Motor neuron (in vitro differentiated cells): ENCODE results near the gene ZNF184. TPM values are rescaled to one million over a fixed set of nuclear protein-coding genes. Genes with fewer than 3 reads are reported as not detected.

Experiments
- ATAC-seq, 8 experiments: fragments of 200-7000 bp; cut with Tn5 transposase; replicated peaks in 6 of 8; 2 replicates each; pipeline ENCODE4 v1.8.0; 2021; ENCODE audit warnings: mild to moderate bottlenecking in 8 of 8, moderate library complexity in 8 of 8
- H3K27ac ChIP-seq, 2 donors: fragments of 250-450 bp; sonication (Bioruptor Pico); 2 replicates each; pipeline ENCODE4 v1.9.0; 2021; ENCODE audit warnings: antibody characterized with exemption in 2 of 2, mild to moderate bottlenecking in 2 of 2, moderate library complexity in 1 of 2
- H3K4me1 ChIP-seq, 2 donors: fragments of 250-450 bp; sonication (Bioruptor Pico); replicated peaks in 1 of 2; 2 replicates each; pipeline ENCODE4 v1.6.1; 2021; ENCODE audit warnings: antibody characterized with exemption in 2 of 2, mild to moderate bottlenecking in 2 of 2, moderate library complexity in 1 of 2
- H3K4me3 ChIP-seq, 5 donors: fragments of 250-450 bp; sonication (Bioruptor Pico); 2 replicates each; pipeline ENCODE4 v1.9.0; 2021; ENCODE audit warnings: antibody characterized with exemption in 5 of 5, mild to moderate bottlenecking in 5 of 5, moderate library complexity in 4 of 5
- WGBS, 10 experiments: fragments of 450-650 bp; shearing (Covaris generic); methylation state at CpG; one replicate each; pipeline ENCODE4 v1.0.0; 2022; 5-methylcytosine and 5-hydroxymethylcytosine counted together
- in situ Hi-C, 9 experiments: fragments of 400-800 bp; cut with MboI; loops; one replicate each; pipeline ENCODE4 v1.15.0; 2021; ENCODE audit warnings: low sequenced_read_pairs in 9 of 9, low pct_unique_long_range_greater_than_20kb in 2 of 9; ENCODE audit not compliant: unreplicated experiment in 9 of 9
- total RNA-seq, 8 experiments: library from RNA; unstranded; fragments of 300-600 nt; gene quantifications; 2 replicates each; pipeline versions ENCODE4 v1.2.3 to v1.2.4, GENCODE V29; 2022

Gene ZNF184
- total RNA-seq, 8 experiments from 2014 or later, result 5.0 to 17.7 (median 13.7) TPM

- Histone ChIP-seq H3K27ac (no peak overlapping the region), H3K4me1 (no peaks in the 10 kb centered on the region), H3K4me3 (peak overlapping the region; percentile 29 to 54 (median 39))
- in situ Hi-C loops, result loop anchor here in 1 of 9 experiments (25.0 kb wide), 2 partner anchors 260 to 315 kb away; no protein-coding TSS in a partner anchor
- ATAC-seq, result peak; percentile 57 to 70 (median 66)
- 0 to 4% (median 1%) methylated on average over 1 to 33 of the region's 33 CpGs for WGBS, 10 experiments
These were observed 29.9 kb upstream of the ZNF184 start for GRCh38 chr6:27502508-27503435.

GRCh38 chr6:27501187-27501586, 28.3 kb upstream of the ZNF184 start:
- ATAC-seq, result no peak
- H3K4me3 ChIP-seq, result no peak overlapping the region
- 43 to 88% (median 73%) methylated on average over 1 to 2 of the region's 2 CpGs for whole genome bisulfite sequencing, 10 experiments
- H3K4me1 ChIP-seq, result no peaks in the 10 kb centered on the region
- no peak overlapping the region for H3K27ac ChIP-seq
- in situ Hi-C loops, result loop anchor here in 1 of 9 experiments (25.0 kb wide), 2 partner anchors 261 to 314 kb away; no protein-coding TSS in a partner anchor

GRCh38 chr6:27500177-27500576, 27.3 kb upstream of the ZNF184 start:
- in situ Hi-C loops, result loop anchor here in 1 of 9 experiments (25.0 kb wide), 2 partner anchors 262 to 313 kb away; no protein-coding TSS in a partner anchor
- WGBS, 10 experiments, result 0 to 38% (median 0%) methylated on average over 1 to 2 of the region's 2 CpGs; no CpG with 5 or more reads in 5 of the 10 experiments
- ATAC-seq, result no peak
- no peak overlapping the region for H3K4me3 ChIP-seq
- no peak overlapping the region for H3K27ac ChIP-seq
- H3K4me1 ChIP-seq, result peaks cover 0 to 6% of the 10 kb centered on the region in 2 donors

- Histone ChIP-seq H3K4me1 (peaks cover 6 to 10% of the 10 kb centered on the region in 2 donors), H3K4me3 (peak overlapping the region; percentile 36 to 53 (median 46)), H3K27ac (no peak overlapping the region)
- in situ Hi-C loops, result loop anchor here in 1 of 9 experiments (25.0 kb wide), 1 partner anchor 333 kb away; no protein-coding TSS in a partner anchor
- peak; percentile 7 to 96 (median 82) for ATAC-seq
- WGBS, 10 experiments, result 0 to 12% (median 6%) methylated on average over 4 to 22 of the region's 34 CpGs; no CpG with 5 or more reads in 3 of the 10 experiments
These were observed 22.7 kb upstream of the ZNF184 start for GRCh38 chr6:27495386-27496135.

GRCh38 chr6:27494987-27495385, 22.1 kb upstream of the ZNF184 start:
- in situ Hi-C loops, result loop anchor here in 1 of 9 experiments (25.0 kb wide), 1 partner anchor 333 kb away; no protein-coding TSS in a partner anchor
- Histone ChIP-seq H3K4me1 (peaks cover 6 to 10% of the 10 kb centered on the region in 2 donors), H3K4me3 (peak overlapping the region; percentile 36 to 53 (median 46)), H3K27ac (no peak overlapping the region)
- WGBS, 10 experiments, result 0 to 17% (median 2%) methylated on average over 2 to 7 of the region's 7 CpGs; no CpG with 5 or more reads in 1 of the 10 experiments
- no peak for ATAC-seq

- Histone ChIP-seq H3K27ac (no peak overlapping the region), H3K4me1 (peaks cover 6 to 10% of the 10 kb centered on the region in 2 donors), H3K4me3 (no peak overlapping the region)
- in situ Hi-C loops, result loop anchor here in 1 of 9 experiments (25.0 kb wide), 1 partner anchor 332 kb away; no protein-coding TSS in a partner anchor
- 0 to 40% (median 10%) methylated on average over 1 of the region's 1 CpG; no CpG with 5 or more reads in 1 of the 10 experiments for WGBS, 10 experiments
- no peak for ATAC-seq
These were observed 21.2 kb upstream of the ZNF184 start for GRCh38 chr6:27494103-27494502.

GRCh38 chr6:27492631-27493190, 19.8 kb upstream of the ZNF184 start:
- ATAC-seq, result peak in 5 of 8 experiments; percentile 67 to 94 (median 77)
- no peak overlapping the region for H3K27ac ChIP-seq
- 0 to 80% (median 20%) methylated on average over 1 to 2 of the region's 2 CpGs; no CpG with 5 or more reads in 1 of the 10 experiments for WGBS, 10 experiments
- H3K4me3 ChIP-seq, result no peak overlapping the region
- peaks cover 6 to 10% of the 10 kb centered on the region in 2 donors for H3K4me1 ChIP-seq
- in situ Hi-C loops, result loop anchor here in 1 of 9 experiments (25.0 kb wide), 1 partner anchor 330 kb away; no protein-coding TSS in a partner anchor

- Histone ChIP-seq H3K4me3 (peak overlapping the region; percentile 43 to 67 (median 61)), H3K27ac (peak overlapping the region; percentile 44 to 75)
- in situ Hi-C loops, result loop anchor here in 1 of 9 experiments (25.0 kb wide), 1 partner anchor 317 kb away; no protein-coding TSS in a partner anchor
These were observed 6.6 kb upstream of the ZNF184 start for GRCh38 chr6:27479319-27480182.

GRCh38 chr6:27478706-27479318, 5.9 kb upstream of the ZNF184 start:
- WGBS, 10 experiments, result 0 to 5% (median 1%) methylated on average over 2 to 28 of the region's 28 CpGs; no CpG with 5 or more reads in 1 of the 10 experiments
- Histone ChIP-seq H3K4me1 (no peaks in the 10 kb centered on the region), H3K27ac (peak overlapping the region; percentile 44 to 75), H3K4me3 (peak overlapping the region; percentile 43 to 67 (median 61))
- in situ Hi-C loops, result loop anchor here in 1 of 9 experiments (25.0 kb wide), 1 partner anchor 317 kb away; no protein-coding TSS in a partner anchor
- ATAC-seq, result peak; percentile 82 to 87 (median 86)

More at GRCh38 chr6:27479319-27480182, 6.6 kb upstream of the ZNF184 start:
- peak; percentile 63 to 84 (median 77) for ATAC-seq
- 2 to 28% (median 5%) methylated on average over 6 to 28 of the region's 33 CpGs for WGBS, 10 experiments
- no peaks in the 10 kb centered on the region for H3K4me1 ChIP-seq

GRCh38 chr6:27478141-27478705, 5.3 kb upstream of the ZNF184 start:
- peak in 6 of 8 experiments; percentile 24 to 51 (median 48) for ATAC-seq
- H3K27ac ChIP-seq, result peak overlapping the region in 1 of 2 donors; percentile 12

More at GRCh38 chr6:27478141-27478705, 5.3 kb upstream of the ZNF184 start:
- in situ Hi-C loops, result loop anchor here in 1 of 9 experiments (25.0 kb wide), 1 partner anchor 316 kb away; no protein-coding TSS in a partner anchor
- Histone ChIP-seq H3K4me3 (peak overlapping the region; percentile 43 to 67 (median 61)), H3K4me1 (no peaks in the 10 kb centered on the region)
- WGBS, 10 experiments, result 10 to 34% (median 21%) methylated on average over 7 to 10 of the region's 12 CpGs; no CpG with 5 or more reads in 3 of the 10 experiments
